ENCODE measurements around the gene KNDC1. TPM values are rescaled to one million over a fixed set of nuclear protein-coding genes. Genes with fewer than 3 reads are reported as not detected.
"Not testable (repeated sequence)": the region's sequence is repeated elsewhere in the genome, so short reads cannot be mapped to it uniquely, and the experiment has no call there.

The KNDC1 gene
- total RNA-seq, 4 donors from 2014 or later: 0.42 to 1.7 (median 0.95) TPM

DNA sequence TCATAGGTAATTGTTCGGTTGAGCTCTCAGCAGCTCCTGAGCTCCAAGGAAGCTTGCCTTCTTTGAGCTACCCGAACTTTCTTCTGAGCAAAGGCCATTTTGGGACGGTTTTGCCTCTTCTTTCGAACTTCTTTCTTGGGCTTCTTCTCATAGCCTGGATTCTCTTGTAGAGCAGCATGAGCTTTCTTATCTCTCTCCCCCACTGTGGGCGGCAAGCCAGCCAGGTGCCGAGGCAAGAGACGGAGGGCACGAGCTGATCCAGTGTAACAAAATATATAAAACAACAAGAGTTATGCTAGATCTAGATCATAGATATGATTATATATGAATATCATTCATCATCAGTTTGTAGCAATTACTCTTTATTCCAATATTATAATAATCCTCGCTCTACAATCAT is 16.5 kb upstream of the KNDC1 start:
- Histone ChIP-seq H3K27me3 (peaks cover 0 to 92% (median 2%) of the 10 kb centered on the region in 4 donors), H3K9me3 (peaks cover 0 to 16% (median 4%) of the 10 kb centered on the region in 4 donors), H3K27ac (replicated peaks in 1 of 4) (no peak overlapping the region), H3K4me3 (no peak overlapping the region), H3K36me3 (no peaks in the 10 kb centered on the region), H3K4me1 (no peaks in the 10 kb centered on the region)
- no peak for TF ChIP-seq POLR2A (IDR thresholded peaks at IDR 0.05; ENCODE audit: low read depth)
- TF ChIP-seq EP300 (IDR thresholded peaks at IDR 0.05): no peak
- TF ChIP-seq POLR2AphosphoS5 (IDR thresholded peaks at IDR 0.05): no peak
- TF ChIP-seq CTCF (IDR thresholded peaks at IDR 0.05): no peak
- intact Hi-C loops (cut with DNase I): no loop called here
- DNase-seq (ENCODE audit: extremely low spot score): no peak
- WGBS: 58% methylated on average over 9 of the region's 9 CpGs

GRCh38 chr10:133144771-133145170 is 15.2 kb upstream of the KNDC1 start:
- H3K9me3 ChIP-seq: peaks cover 0 to 19% (median 6%) of the 10 kb centered on the region in 4 donors
- H3K4me1 ChIP-seq: no peaks in the 10 kb centered on the region
- TF ChIP-seq CTCF (IDR thresholded peaks at IDR 0.05) (no peak), POLR2AphosphoS5 (IDR thresholded peaks at IDR 0.05) (no peak), POLR2A (IDR thresholded peaks at IDR 0.05; ENCODE audit: low read depth) (no peak)
- no peak overlapping the region for H3K27ac ChIP-seq (replicated peaks in 1 of 4)
- WGBS: 92% methylated on average over 7 of the region's 7 CpGs
- no peaks in the 10 kb centered on the region for H3K36me3 ChIP-seq
- no peak for DNase-seq (ENCODE audit: extremely low spot score)
- H3K4me3 ChIP-seq: no peak overlapping the region
- intact Hi-C loops (cut with DNase I): no loop called here
- H3K27me3 ChIP-seq: peaks cover 0 to 92% (median 2%) of the 10 kb centered on the region in 4 donors

DNA sequence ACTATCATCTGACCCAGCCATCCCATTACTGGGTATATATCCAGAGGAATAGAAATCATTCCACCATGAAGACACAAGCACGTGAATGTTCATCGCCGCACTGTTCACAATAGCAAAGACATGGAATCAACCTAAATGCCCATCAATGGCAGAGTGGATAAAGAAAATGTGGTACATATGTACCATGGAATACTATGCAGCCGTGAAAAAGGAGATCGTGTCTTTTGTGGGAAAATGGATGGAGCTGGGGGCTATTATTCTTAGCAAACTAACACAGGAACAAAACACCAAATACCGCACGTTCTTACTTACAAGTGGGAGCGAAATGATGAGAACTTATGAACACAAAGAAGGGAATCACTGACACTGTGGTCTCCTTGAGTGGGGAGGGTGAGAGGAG is 9.8 kb upstream of the KNDC1 start:
- TF ChIP-seq POLR2AphosphoS5 (IDR thresholded peaks at IDR 0.05) (no peak), POLR2A (IDR thresholded peaks at IDR 0.05; ENCODE audit: low read depth) (no peak), CTCF (IDR thresholded peaks at IDR 0.05) (no peak), EP300 (IDR thresholded peaks at IDR 0.05) (no peak)
- whole genome bisulfite sequencing: 94% methylated on average over 8 of the region's 8 CpGs
- DNase-seq (ENCODE audit: extremely low spot score): no peak
- no peak overlapping the region for H3K27ac ChIP-seq (replicated peaks in 1 of 4)
- peaks cover 0 to 19% (median 6%) of the 10 kb centered on the region in 4 donors for H3K9me3 ChIP-seq
- no peak overlapping the region for H3K4me3 ChIP-seq
- H3K36me3 ChIP-seq: no peaks in the 10 kb centered on the region
- intact Hi-C loops (cut with DNase I): no loop called here
- H3K4me1 ChIP-seq: no peaks in the 10 kb centered on the region
- H3K27me3 ChIP-seq: peaks cover 0 to 56% (median 0%) of the 10 kb centered on the region in 4 donors

DNA sequence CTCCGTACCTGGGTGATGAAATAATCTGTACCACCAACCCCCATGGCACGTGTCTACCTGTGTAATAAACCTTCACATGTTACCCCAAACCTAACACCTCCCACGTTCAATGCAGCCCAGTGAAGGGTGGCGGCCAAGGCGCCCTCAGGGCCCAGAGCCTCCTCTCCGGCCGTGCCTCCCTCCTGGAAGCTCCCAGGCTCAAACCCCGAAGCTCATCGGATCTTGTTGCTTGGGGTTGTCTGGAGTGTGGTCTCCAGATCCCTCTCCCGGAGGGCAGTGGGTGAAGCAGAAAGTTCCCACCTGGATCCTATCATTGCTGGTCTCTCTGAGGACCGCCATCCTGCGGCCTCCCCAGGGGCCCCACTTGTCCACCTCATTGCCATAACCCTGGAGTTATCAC is 9.4 kb upstream of the KNDC1 start:
- DNase-seq (ENCODE audit: extremely low spot score): no peak
- Histone ChIP-seq H3K36me3 (no peaks in the 10 kb centered on the region), H3K27me3 (peaks cover 0 to 52% (median 0%) of the 10 kb centered on the region in 4 donors), H3K4me1 (no peaks in the 10 kb centered on the region), H3K9me3 (peaks cover 0 to 19% (median 6%) of the 10 kb centered on the region in 4 donors), H3K27ac (replicated peaks in 1 of 4) (no peak overlapping the region), H3K4me3 (no peak overlapping the region)
- WGBS: 79% methylated on average over 12 of the region's 12 CpGs
- intact Hi-C loops (cut with DNase I): no loop called here
- TF ChIP-seq POLR2A (IDR thresholded peaks at IDR 0.05; ENCODE audit: low read depth) (no peak), CTCF (IDR thresholded peaks at IDR 0.05) (no peak), EP300 (IDR thresholded peaks at IDR 0.05) (no peak), POLR2AphosphoS5 (IDR thresholded peaks at IDR 0.05) (no peak)

- DNase-seq (ENCODE audit: extremely low spot score); H3K27ac ChIP-seq (replicated peaks in 1 of 4); H3K36me3 ChIP-seq; H3K4me3 ChIP-seq; intact Hi-C loops (cut with DNase I); H3K4me1 ChIP-seq: not testable (repeated sequence)
- peaks cover 0 to 49% (median 0%) of the 10 kb centered on the region in 4 donors for H3K27me3 ChIP-seq
- WGBS: 96% methylated on average over 3 of the region's 3 CpGs
- H3K9me3 ChIP-seq: peaks cover 0 to 19% (median 6%) of the 10 kb centered on the region in 4 donors
These were observed 8.9 kb upstream of the KNDC1 start for GRCh38 chr10:133151071-133151470.

All from esophagus muscularis mucosa (tissue), 4 donors.